ENCODE data around the gene TRIM68.

Gene TRIM68

GRCh38 chr11:4654635-4655369 is 46.8 kb upstream of the TRIM68 start:
- TF ChIP-seq AEBP2 (tag by site-specific recombination; IDR thresholded peaks at IDR 0.05; ENCODE audit: borderline replicate concordance), result no peak
- no peak for TF ChIP-seq ZNF580 (tag by site-specific recombination; IDR thresholded peaks at IDR 0.05)
- no peak for TF ChIP-seq ZNF768 (tag by site-specific recombination; IDR thresholded peaks at IDR 0.05)
- TF ChIP-seq ZNF324 (tag by site-specific recombination; IDR thresholded peaks at IDR 0.05), result no peak
- TF ChIP-seq ZNF274 (IDR thresholded peaks at IDR 0.05; ENCODE audit: low read length), result no peak
- no peak for TF ChIP-seq ZNF274 (tag by site-specific recombination; IDR thresholded peaks at IDR 0.05; ENCODE audit: borderline replicate concordance)
- no peak for TF ChIP-seq SP3 (tag by site-specific recombination; IDR thresholded peaks at IDR 0.05)
- no peak for TF ChIP-seq KLF9 (tag by site-specific recombination; IDR thresholded peaks at IDR 0.05; ENCODE audit: low read depth)
- TF ChIP-seq ZNF302 (tag by site-specific recombination; IDR thresholded peaks at IDR 0.05; ENCODE audit: low read depth), result no peak
- no peak for TF ChIP-seq MYNN (tag by site-specific recombination; IDR thresholded peaks at IDR 0.05; ENCODE audit: borderline replicate concordance)
- no peak for TF ChIP-seq ZNF501 (tag by site-specific recombination; IDR thresholded peaks at IDR 0.05)
- ChIA-PET CTCF (interaction anchor here (0.6 to 0.7 kb wide), 2 partner anchors 10 to 103 kb away, joined by 3 read pairs; no protein-coding TSS in a partner anchor), POLR2A (no interaction called here)
- Histone ChIP-seq H3K4me1 (ENCODE audit: control insufficient read depth, insufficient read depth, low read length) (no peaks in the 10 kb centered on the region), H3K27ac (ENCODE audit: extremely low read depth, low read depth, low read length) (no peak overlapping the region), H3K36me3 (ENCODE audit: control insufficient read depth in 2 of 2, insufficient read depth in 1 of 2, low read length in 2 of 2) (no peaks in the 10 kb centered on the region), H3K4me3 (ENCODE audit: low read depth, low read length) (no peak overlapping the region), H3K9me3 (ENCODE audit: control insufficient read depth, insufficient read depth, low read depth, low read length) (no peaks in the 10 kb centered on the region)

GRCh38 chr11:4647766-4648165 is 39.7 kb upstream of the TRIM68 start:
- no peaks in the 10 kb centered on the region for H3K36me3 ChIP-seq (ENCODE audit: control insufficient read depth in 2 of 2, insufficient read depth in 1 of 2, low read length in 2 of 2)
- H3K9me3 ChIP-seq (ENCODE audit: control insufficient read depth, insufficient read depth, low read depth, low read length), result no peaks in the 10 kb centered on the region
- H3K4me3 ChIP-seq (ENCODE audit: low read depth, low read length), result no peak overlapping the region
- POLR2A ChIA-PET, result no interaction called here
- CTCF ChIA-PET, result interaction anchor here (0.8 to 1.4 kb wide), 3 partner anchors 10 to 466 kb away, joined by 3 to 4 read pairs (median 3); partner anchors contain the start of gene OR51D1
- no peak overlapping the region for H3K27ac ChIP-seq (ENCODE audit: extremely low read depth, low read depth, low read length)
- no peaks in the 10 kb centered on the region for H3K4me1 ChIP-seq (ENCODE audit: control insufficient read depth, insufficient read depth, low read length)
- TF ChIP-seq ELK4 (IDR thresholded peaks at IDR 0.05; ENCODE audit: borderline replicate concordance, low read depth, low read length) (no peak), ZNF596 (tag by site-specific recombination; IDR thresholded peaks at IDR 0.05) (no peak), ZNF362 (tag by site-specific recombination; IDR thresholded peaks at IDR 0.05) (no peak), ZSCAN4 (tag by site-specific recombination; IDR thresholded peaks at IDR 0.05) (no peak), ZFP37 (tag by site-specific recombination; IDR thresholded peaks at IDR 0.05) (no peak), PRDM10 (tag by site-specific recombination; IDR thresholded peaks at IDR 0.05) (no peak), ZNF529 (tag by site-specific recombination; IDR thresholded peaks at IDR 0.05; ENCODE audit: insufficient replicate concordance) (no peak), REPIN1 (tag by site-specific recombination; IDR thresholded peaks at IDR 0.05; ENCODE audit: low read depth) (no peak), ZBTB49 (tag by site-specific recombination; IDR thresholded peaks at IDR 0.05; ENCODE audit: low read depth) (no peak), ZNF704 (tag by site-specific recombination; IDR thresholded peaks at IDR 0.05) (no peak)
